OCI-LY1 (cell line): ENCODE results near the gene LSP1.

Experiments
- H2AFZ ChIP-seq: fragments of 200-600 bp; sonication (generic), shearing (Covaris generic); 2 replicates; pipeline ENCODE4 v1.6.0; 2014; ENCODE audit warnings: antibody characterized with exemption, mild to moderate bottlenecking, low read length
- H3F3A ChIP-seq: fragments of 200-600 bp; sonication (generic), shearing (Covaris generic); 2 replicates; pipeline ENCODE4 v1.6.0; 2014; ENCODE audit warnings: mild to moderate bottlenecking, antibody characterized with exemption, low read length, moderate library complexity; ENCODE audit not compliant: insufficient read depth
- H3K27ac ChIP-seq: fragments of 200-600 bp; sonication (generic); 2 replicates; pipeline ENCODE4 v1.5.1; 2014; ENCODE audit warnings: low read length, mixed run types, mild to moderate bottlenecking, low read depth; ENCODE audit not compliant: poor library complexity, severe bottlenecking
- H3K27me3 ChIP-seq: fragments of 200-600 bp; sonication (generic); 2 replicates; pipeline ENCODE4 v1.6.0; 2014; ENCODE audit warnings: antibody characterized with exemption, mild to moderate bottlenecking, low read length, moderate library complexity; ENCODE audit not compliant: insufficient read depth
- H3K36me3 ChIP-seq: fragments of 200-600 bp; sonication (generic); 2 replicates; pipeline ENCODE4 v1.6.1; 2014; ENCODE audit warnings: mild to moderate bottlenecking, antibody characterized with exemption, low read length, moderate library complexity, mixed read lengths; ENCODE audit not compliant: insufficient read depth
- H3K4me1 ChIP-seq: fragments of 200-600 bp; sonication (generic); 2 replicates; pipeline ENCODE4 v1.5.1; 2014; ENCODE audit warnings: mild to moderate bottlenecking, low read length, moderate library complexity; ENCODE audit not compliant: insufficient read depth, severe bottlenecking
- H3K4me2 ChIP-seq: fragments of 200-600 bp; sonication (generic), shearing (Covaris generic); 2 replicates; pipeline ENCODE4 v1.6.1; 2014; ENCODE audit warnings: low read length
- H3K4me3 ChIP-seq: fragments of 200-600 bp; sonication (generic); 2 replicates; pipeline ENCODE4 v1.5.1; 2014; ENCODE audit warnings: low read length, low read depth, mild to moderate bottlenecking, mixed read lengths; ENCODE audit not compliant: poor library complexity, severe bottlenecking
- H3K79me2 ChIP-seq: fragments of 200-600 bp; shearing (Covaris generic); 2 replicates; pipeline ENCODE4 v1.6.1; 2016; ENCODE audit warnings: mixed run types, low read length, mixed read lengths; ENCODE audit not compliant: insufficient read depth
- H3K9ac ChIP-seq: fragments of 200-600 bp; sonication (generic), shearing (Covaris generic); 2 replicates; pipeline ENCODE4 v1.6.1; 2014; ENCODE audit warnings: mild to moderate bottlenecking, low read length, mixed read lengths
- H3K9me2 ChIP-seq: fragments of 200-600 bp; sonication (generic), shearing (Covaris generic); 2 replicates; pipeline ENCODE4 v1.6.1; 2014; ENCODE audit warnings: low read depth, mild to moderate bottlenecking, low read length, mixed read lengths
- H3K9me3 ChIP-seq: fragments of 200-600 bp; shearing (Covaris generic); 2 replicates; pipeline ENCODE4 v1.6.1; 2014; ENCODE audit warnings: low read length, mixed read lengths
- H4K20me1 ChIP-seq: fragments of 200-600 bp; sonication (generic), shearing (Covaris generic); 2 replicates; pipeline ENCODE4 v1.6.0; 2016; ENCODE audit warnings: mild to moderate bottlenecking, low read length; ENCODE audit not compliant: insufficient read depth
- EZH2 ChIP-seq: fragments of 200-600 bp; sonication (generic), shearing (Covaris generic); IDR thresholded peaks from 2 replicates; pipeline ENCODE4 v1.8.0; 2017; ENCODE audit warnings: borderline replicate concordance, mixed run types, mild to moderate bottlenecking, antibody characterized with exemption, low read length, moderate library complexity, mixed read lengths
- TF ChIP-seq, protein P1 (sequence below): fragments of 200-600 bp; sonication (generic), shearing (Covaris generic); IDR thresholded peaks from 2 replicates; pipeline ENCODE4 v1.5.1; 2017; ENCODE audit warnings: mild to moderate bottlenecking, antibody characterized with exemption, low read length, moderate library complexity, mixed read lengths

Gene LSP1

DNA sequence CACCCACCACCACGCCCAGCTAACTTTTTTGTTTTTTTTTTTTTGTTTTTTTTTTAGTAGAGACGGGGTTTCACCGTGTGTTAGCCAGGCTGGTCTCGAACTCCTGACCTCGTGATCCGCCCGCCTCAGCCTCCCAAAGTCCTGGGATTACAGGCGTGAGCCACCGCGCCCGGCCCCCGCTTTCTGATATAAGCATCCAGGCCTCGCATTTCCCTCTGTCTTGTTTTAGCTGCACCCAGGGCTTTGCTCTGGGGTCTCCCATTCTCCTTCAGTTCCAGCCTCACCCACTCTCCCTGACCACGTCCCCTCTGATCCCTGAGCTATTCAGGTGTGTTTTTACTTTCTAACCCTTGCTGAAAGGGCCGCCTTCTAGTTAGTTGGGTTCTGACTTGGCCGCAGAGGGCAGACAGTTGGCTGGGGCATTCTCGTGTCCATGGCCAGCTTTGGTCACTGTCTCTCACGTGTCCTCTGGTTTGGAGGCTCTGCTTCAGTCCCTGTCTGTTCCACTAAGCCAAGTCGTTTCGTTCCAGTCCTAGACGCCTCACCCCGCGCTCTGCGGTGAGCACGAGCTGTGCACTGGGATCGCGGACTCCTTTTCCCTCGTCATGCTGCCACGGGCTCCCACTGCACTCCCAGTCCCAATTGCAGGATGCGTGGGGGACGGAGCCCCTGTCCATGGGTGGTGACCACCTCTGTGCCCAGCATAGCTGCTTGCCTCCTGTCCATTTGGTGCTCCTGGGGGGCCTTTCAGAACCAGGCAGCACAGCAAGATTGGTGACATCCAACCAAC lies 60.6 kb downstream of the LSP1 start:
- no peak overlapping the region for H3K4me3 ChIP-seq
- H2AFZ ChIP-seq: no peak overlapping the region
- H4K20me1 ChIP-seq: no peaks in the 10 kb centered on the region
- H3K27me3 ChIP-seq: no peaks in the 10 kb centered on the region
- no peak for TF ChIP-seq EZH2
- TF ChIP-seq, protein P1, sequence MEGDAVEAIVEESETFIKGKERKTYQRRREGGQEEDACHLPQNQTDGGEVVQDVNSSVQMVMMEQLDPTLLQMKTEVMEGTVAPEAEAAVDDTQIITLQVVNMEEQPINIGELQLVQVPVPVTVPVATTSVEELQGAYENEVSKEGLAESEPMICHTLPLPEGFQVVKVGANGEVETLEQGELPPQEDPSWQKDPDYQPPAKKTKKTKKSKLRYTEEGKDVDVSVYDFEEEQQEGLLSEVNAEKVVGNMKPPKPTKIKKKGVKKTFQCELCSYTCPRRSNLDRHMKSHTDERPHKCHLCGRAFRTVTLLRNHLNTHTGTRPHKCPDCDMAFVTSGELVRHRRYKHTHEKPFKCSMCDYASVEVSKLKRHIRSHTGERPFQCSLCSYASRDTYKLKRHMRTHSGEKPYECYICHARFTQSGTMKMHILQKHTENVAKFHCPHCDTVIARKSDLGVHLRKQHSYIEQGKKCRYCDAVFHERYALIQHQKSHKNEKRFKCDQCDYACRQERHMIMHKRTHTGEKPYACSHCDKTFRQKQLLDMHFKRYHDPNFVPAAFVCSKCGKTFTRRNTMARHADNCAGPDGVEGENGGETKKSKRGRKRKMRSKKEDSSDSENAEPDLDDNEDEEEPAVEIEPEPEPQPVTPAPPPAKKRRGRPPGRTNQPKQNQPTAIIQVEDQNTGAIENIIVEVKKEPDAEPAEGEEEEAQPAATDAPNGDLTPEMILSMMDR: no peak
- no peaks in the 10 kb centered on the region for H3K9me2 ChIP-seq
- no peaks in the 10 kb centered on the region for H3F3A ChIP-seq
- H3K79me2 ChIP-seq: no peaks in the 10 kb centered on the region
- no peaks in the 10 kb centered on the region for H3K9me3 ChIP-seq
- H3K36me3 ChIP-seq: no peaks in the 10 kb centered on the region
- no peak overlapping the region for H3K9ac ChIP-seq
- no peak overlapping the region for H3K4me2 ChIP-seq
- H3K4me1 ChIP-seq: no peaks in the 10 kb centered on the region
- no peak overlapping the region for H3K27ac ChIP-seq

DNA sequence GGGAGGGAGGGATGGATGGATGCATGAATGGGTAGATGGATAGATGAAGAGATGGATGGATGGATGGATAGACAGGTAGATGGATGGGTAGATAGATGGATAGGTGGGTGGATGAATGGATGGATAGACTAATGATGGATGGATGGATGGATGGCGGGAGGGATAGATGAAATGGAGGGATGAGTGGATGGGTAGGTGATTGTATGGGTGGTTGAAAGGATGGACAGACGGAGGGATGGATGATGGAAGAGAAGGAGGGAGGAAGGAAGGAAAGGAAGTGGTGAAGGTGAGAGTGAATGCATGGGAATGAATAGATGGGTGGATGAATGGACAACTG lies 62.9 kb downstream of the LSP1 start:
- Histone ChIP-seq H3K27ac (no peak overlapping the region), H3K9me3 (no peaks in the 10 kb centered on the region), H3K79me2 (no peaks in the 10 kb centered on the region), H3K4me3 (no peak overlapping the region), H3K4me2 (no peak overlapping the region), H3F3A (no peaks in the 10 kb centered on the region), H4K20me1 (no peaks in the 10 kb centered on the region), H3K36me3 (no peaks in the 10 kb centered on the region), H3K27me3 (no peaks in the 10 kb centered on the region), H3K9ac (no peak overlapping the region), H3K9me2 (no peaks in the 10 kb centered on the region), H3K4me1 (no peaks in the 10 kb centered on the region), H2AFZ (no peak overlapping the region)
- TF ChIP-seq, protein P1: no peak
- TF ChIP-seq EZH2: no peak

DNA sequence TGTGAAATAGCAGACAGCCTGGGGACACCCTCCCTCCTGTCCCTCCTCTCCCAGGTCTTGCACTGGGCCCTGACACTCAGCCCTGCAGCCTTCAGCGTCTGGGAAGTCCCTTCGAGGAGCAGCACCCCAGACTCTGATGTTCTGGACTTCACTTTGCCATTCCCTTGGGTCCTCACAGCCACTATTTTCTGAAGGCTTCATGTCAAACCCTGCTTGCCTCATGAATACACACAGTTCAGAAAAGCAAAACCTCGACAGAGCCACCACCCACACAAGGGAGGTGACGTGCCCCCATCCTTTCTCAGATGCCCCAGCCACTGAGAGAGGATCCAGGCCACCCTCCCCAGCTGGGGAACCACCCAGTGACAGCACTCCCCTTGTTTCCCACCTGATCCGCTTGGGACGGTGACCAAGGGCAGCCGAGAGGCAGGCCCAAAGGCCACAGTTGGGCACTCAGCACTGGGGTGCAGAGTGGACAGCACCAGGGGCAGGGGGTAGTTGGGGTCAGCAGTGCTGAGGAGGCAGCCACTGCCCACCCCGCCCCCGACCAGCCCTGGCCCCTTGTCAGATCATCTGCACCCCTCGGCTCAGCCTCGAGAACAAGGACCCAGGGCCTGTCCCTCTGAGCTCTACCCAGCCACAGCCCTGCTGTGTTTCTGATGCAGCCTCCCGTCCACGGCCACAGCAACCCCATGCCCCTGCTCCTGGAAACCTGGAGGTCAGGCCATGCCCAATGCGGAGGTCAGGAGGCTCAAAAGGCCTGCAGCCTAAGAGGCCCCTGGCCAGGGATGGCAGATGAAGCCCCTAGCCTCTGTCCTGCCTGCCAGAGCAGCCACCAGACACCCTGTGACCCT lies 63.5 kb downstream of the LSP1 start:
- TF ChIP-seq, protein P1: no peak
- TF ChIP-seq EZH2: no peak
- Histone ChIP-seq H3K4me3 (no peak overlapping the region), H3F3A (no peaks in the 10 kb centered on the region), H4K20me1 (no peaks in the 10 kb centered on the region), H3K4me2 (no peak overlapping the region), H3K79me2 (no peaks in the 10 kb centered on the region), H3K36me3 (no peaks in the 10 kb centered on the region), H3K9me2 (no peaks in the 10 kb centered on the region), H3K4me1 (no peaks in the 10 kb centered on the region), H3K9ac (no peak overlapping the region), H2AFZ (no peak overlapping the region), H3K9me3 (no peaks in the 10 kb centered on the region), H3K27ac (no peak overlapping the region), H3K27me3 (no peaks in the 10 kb centered on the region)
